GM18519 (cell line): Measurements from ENCODE around the gene PYY.

Source experiments
- ATAC-seq: cut with Tn5 transposase; IDR thresholded peaks from one replicate; pipeline ENCODE4 v1.9.1; 2021; ENCODE audit warnings: mild to moderate bottlenecking, moderate library complexity; ENCODE audit not compliant: unreplicated experiment, low FRiP score

PYY gene

DNA sequence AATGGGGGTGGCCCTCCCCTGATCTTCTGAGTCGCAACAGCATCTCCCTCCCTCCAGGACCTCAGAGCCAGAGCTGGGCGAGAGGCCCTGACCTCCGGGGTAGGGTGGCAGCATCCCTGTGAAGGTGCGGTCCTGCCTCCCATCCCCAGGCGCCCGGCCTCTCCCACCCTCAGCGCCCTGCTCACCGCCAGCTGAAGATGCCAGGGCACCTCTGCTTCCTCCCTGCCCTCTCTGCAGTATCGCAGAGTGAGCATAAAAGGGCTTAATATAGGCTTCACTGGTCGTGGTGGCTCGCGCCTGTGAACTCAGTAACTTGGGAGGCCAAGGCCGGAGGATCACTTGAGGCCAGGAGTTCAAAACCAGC lies 35.7 kb downstream of the PYY start:
- ATAC-seq, result no peak

DNA sequence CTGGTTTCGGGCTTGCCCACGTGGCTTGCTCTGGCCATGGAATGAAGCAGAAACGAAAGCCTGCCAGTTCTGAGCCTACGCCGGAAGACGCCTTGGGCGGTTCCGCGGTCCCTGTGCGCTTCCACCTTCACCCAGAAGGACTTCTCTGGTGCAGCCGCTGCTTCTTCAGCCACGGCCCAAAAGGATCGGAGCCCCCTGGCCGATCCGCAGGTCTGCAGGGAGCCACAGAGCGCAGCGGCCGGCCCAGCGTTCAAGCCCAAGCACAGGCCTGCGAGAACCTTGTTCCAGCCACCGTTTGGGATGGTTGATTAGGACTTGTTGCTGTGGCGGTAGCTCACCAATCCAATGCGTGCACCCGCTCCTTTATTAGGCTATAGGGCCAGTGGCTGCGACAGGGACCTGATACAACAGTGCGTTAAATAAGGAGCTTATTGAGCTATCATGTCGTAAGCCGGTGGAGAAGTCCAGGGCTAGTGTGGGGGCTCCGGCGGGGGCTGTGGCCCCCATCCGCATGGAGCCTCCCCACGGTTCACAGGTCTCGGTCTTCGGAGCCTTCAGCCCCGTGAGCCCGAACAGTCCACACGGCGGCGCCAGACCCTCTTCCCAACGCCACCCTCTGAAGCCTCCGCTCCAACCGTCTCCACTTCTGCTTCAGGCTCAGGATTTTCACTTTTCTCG lies 36.3 kb downstream of the PYY start:
- no peak for ATAC-seq

GRCh38 chr17:43917016-43917347 lies 36.8 kb downstream of the PYY start:
- no peak for ATAC-seq

- ATAC-seq, result no peak
Measured at GRCh38 chr17:43916385-43916784, 37.4 kb downstream of the PYY start.

DNA sequence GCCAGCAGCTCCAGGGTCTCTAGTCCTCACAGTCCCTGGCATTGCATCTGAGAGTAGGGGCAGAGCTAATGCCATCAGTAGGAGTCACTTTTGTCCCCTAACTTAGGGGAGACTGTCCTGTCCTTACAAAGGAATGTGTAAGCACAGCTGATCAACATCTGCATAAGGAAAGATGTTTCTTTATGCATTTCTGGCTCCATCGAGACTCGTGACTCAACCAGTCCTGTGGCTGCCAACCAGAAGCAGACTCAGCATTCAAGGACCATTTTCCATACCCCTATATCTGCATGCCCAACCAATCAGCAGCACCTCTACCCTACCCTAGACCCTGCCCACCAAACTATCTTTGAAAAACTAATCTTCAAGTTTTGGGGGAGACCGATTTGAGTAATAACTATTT lies 38.2 kb downstream of the PYY start:
- no peak for ATAC-seq

DNA sequence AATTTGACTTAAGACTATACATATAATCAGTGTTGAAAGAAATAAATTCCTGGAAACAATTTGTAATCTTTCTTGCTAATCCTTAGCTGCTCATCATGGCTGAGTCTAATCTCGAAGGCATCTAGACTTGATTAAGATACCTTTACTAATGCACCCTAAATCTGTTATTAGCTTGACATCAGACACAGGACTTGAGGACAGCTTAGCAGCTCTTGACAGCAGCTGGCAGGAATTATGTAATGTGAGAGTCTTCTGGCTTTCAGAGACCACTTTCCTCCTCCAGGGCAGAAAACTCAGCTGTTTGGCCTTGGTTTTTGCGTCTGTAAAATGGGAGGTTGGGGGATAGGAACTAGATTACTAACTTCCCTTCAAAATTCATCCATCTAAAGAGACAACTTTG lies 39.3 kb downstream of the PYY start:
- no peak for ATAC-seq

DNA sequence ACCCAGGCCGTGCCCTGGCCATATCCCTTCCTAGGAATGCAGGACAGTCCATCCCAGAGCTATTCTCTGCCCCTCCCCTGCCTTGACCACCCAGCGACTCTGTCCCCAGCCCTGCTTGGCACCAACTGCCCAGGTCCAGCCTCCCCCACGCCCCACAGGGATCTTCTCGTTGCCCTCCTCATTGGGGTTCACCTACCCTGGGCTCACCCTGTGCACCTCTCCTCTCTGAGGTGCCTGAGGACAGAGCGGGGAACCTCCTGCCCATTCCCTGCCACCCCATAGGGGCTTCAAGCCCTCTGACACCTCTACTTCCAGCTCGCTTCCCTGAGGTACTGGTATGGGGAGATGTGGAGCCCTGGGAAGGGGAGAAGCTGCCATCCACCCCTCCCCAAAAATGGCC lies 40.2 kb downstream of the PYY start:
- ATAC-seq, result no peak

DNA sequence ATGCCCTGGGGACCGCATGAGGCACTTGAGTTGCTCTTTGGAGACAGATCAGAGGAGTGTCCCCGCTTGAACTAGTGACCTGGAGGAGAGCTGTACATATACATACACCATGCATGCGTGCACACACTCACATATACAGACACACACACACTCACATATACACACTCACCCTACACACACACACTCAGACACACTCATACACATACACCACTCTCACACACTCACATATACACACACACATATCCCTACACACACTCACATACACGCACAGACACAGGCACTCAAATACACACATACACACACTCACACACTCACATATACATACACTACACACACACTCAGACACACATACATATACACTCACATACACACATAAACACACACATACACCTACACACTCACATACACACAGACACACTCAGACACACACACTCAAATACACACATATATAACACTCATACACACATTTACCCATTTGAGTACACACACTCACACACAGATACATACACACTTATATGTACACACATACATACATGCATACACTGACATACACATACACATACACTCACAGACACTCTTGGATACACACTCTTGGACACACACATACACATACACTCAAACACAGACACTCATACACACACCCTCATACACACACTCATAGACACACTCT lies 41.0 kb downstream of the PYY start:
- ATAC-seq, result no peak

- ATAC-seq, result no peak
Measured at GRCh38 chr17:43911904-43912303, 41.8 kb downstream of the PYY start.

DNA sequence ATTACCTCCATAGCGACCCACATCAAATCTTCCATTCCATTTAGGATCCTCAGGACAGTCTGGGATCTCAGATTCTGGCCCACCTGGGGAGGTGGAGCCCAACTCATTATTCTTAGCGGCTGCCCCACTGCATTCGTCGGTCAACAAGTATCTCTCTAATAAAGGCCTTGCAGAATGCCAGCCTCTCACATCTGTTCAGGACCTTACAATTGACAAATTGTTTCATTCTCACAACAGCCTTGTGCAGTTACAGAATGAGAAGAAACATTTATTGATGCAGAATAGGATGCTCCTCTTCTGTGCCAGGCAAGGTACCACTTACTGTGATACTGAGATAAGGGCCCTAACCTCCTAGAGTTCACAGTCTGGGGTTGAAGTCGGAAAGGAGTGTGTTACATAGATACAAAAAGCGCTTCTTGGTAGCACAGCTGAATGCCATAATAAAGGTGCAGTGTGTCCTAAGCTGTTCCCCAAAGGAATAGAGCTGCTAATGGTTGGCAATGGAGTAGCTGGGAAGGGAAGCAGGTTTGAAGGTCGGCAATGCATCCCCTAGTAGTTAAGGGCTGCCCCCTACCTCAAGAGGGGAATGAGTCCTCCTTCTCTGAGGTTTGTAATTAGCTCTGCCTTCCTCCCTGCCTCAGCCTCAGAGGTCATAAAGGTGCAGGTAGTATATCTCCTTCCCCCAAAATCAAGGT lies 44.1 kb downstream of the PYY start:
- ATAC-seq, result no peak

DNA sequence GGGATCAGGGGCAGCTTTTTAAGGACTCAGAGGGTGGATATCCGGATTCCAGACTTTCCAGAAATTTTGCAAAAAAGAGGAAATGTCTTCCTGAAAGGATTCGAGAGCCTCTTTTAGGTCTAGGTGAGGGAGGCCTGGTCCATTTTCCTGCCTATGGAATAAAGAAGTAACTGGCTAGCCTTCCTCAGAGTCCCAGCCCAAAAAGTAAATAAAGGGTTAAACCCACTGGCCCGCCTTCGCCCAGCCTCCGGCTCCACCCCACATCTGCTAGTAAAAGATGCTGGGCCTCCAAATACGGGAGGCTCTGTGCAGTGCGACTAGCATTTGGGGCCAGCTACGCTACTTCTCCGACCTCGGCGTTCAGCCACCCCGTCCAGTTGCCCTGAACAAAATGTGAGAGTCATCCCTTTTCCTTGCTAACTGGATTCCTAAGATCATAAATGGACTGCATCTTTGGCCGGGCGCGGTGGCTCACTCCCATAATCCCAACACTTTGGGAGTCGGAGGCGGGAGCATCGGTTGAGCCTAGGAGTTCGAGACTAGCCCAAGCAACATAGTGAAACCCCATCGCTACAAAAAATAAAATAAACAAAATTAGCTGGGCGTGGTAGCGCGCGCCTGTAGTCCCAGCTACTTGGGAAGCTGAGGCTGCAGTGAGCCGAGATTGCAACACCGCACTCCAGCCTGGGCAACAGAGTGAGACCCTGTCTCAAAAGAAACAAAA lies 45.6 kb downstream of the PYY start:
- no peak for ATAC-seq

DNA sequence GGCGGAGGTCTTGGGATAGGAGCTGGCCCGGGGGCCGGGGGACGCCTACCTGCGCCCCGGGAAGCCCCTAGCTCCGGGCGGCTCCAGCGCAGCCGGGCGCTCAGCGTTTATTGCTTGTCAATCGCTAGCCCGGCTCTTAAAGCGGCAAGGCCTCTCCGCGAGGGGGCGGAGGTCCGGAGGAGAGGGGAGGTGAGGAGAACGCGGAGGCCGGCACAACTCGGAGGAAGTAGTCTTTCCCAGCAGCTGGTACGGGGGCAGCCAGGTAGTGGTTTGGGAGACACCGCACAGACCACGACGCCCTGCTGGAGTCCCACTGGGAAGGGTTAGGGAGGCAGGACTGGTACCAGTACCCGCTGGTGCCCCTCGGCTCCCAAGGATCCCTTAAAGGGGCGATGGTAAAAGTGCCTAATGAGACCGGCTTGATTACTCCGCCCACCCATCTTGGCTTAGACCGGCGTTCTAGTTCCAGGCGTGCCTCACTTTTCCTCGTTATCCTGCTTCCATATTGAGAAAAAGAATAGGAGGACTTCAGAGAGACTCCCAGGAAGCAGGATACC lies 46.2 kb downstream of the PYY start, which contains the start of gene MPP2:
MPP2 (minus strand) TSS at position 112 of the 557 bp plus-strand sequence. CDS start 3,076 bp downstream, outside the sequence.
- ATAC-seq, result no peak

DNA sequence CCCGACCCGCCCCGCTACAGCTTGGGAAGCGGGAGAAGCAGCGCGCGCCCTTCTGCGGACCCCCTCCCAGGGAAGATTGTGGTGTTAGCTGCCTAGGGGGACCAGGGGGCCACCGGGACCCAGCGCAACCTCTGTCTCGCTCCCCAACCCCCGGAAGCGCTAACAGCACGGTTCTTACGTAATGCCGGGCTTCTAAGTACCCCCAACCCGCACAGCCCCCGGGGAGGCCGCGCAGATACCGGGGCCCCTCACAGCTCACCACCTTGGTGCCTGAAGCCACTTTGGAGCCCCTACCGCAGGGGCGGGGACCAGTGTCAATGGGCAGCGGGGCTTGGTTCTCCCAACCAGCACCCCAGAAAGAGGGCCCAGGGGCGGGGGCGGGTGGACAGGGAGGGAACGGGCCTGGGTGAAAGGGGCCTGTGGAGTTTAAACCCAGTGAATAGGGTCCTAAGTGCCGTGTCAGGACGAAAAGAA lies 46.8 kb downstream of the PYY start:
- no peak for ATAC-seq

DNA sequence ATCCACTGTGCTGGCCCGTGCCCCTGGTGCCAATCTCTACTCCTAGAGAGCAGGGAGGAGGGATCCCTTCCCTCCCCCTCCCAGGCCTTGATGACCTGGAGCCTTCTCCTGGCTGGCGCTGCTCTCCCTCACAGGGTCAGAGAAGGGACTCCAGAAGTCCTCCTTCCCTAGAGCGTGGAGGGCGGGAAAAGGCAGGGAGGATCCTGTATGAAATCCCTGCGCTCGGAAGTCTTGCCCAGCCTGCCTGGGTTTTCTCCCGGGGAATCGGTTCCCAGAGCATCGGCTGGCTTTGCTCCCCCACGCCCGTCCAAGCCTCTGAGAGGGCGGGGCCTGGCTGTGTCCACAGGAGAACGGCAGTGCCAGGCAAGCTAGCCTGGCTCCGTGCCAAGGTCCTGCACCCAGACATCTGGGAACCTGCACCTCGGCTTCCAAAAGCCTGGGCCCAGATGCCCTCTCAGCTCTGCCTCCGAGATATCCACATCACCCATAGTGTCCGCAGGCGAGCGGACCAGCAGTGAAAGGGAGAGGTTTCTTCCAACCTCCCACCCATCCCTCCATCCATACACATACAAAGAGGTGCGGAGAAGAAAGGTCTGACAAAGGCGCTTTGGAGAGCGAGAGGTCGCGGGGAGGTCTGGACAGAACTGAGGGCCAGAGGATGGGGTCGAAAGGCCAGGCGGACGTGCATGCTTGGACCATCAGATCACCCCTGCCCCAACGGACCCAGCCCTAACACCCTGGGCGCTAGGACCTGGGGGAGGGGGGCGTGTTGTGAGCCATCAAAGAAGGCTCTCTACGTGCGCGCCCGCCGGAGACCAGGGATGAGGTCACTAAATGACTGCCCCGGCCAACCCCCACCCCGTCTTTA lies 47.5 kb downstream of the PYY start:
- no peak for ATAC-seq

DNA sequence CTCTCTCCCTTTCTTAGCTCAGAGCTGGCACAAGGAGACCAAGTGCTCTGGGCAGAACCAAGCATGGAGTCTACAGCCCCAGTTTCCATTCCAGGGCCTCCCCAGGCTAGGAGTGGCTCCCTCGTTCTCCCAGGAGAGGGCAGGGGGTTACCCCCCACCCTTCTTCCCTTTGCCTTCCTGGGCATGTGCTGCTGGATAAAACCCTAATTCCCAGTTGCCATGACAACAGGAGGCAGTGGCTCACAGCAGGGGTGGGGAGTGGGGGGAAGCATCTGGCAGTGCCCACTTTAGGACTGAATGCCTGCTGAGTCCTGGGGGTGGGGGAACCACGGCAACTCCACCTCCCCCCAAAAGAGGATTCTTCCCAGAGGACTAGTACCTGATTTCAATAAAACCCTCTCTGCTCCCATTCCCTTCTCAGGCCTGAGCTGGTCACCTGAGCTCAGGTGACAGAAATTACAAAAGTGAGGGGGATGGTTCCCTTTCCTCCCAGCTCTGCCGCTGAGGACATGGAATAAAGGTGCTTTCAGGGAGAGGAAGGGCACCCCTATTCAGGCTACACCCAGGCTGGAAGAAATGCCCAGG lies 48.2 kb downstream of the PYY start:
- no peak for ATAC-seq
